ENCODE data around the gene CNGA3.
A peak's percentile ranks its signal among the peaks of the same experiment; 100 is the strongest.
"Not testable (repeated sequence)": the region's sequence is repeated elsewhere in the genome, so short reads cannot be mapped to it uniquely, and the experiment has no call there.

The CNGA3 gene

DNA sequence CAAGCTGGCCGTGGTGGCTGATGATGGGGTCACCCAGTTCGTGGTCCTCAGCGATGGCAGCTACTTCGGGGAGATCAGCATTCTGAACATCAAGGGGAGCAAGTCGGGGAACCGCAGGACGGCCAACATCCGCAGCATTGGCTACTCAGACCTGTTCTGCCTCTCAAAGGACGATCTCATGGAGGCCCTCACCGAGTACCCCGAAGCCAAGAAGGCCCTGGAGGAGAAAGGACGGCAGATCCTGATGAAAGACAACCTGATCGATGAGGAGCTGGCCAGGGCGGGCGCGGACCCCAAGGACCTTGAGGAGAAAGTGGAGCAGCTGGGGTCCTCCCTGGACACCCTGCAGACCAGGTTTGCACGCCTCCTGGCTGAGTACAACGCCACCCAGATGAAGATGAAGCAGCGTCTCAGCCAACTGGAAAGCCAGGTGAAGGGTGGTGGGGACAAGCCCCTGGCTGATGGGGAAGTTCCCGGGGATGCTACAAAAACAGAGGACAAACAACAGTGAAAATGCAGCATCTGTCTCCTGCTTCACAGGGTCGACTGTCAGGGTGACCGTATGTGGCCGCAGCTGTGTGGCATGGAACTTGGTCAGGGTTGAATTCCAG lies 50.6 kb downstream of the CNGA3 start:
- no peak for DNase-seq (ENCODE audit: low read depth in 2 of 2)

- DNase-seq (ENCODE audit: low read depth in 2 of 2), result no peak
Measured at GRCh38 chr2:98399140-98399539, 52.9 kb downstream of the CNGA3 start.

- DNase-seq (ENCODE audit: low read depth in 2 of 2), result no peak
Measured at GRCh38 chr2:98403878-98404277, 57.6 kb downstream of the CNGA3 start.

- no peak for DNase-seq (ENCODE audit: low read depth in 2 of 2)
Measured at GRCh38 chr2:98404556-98405250, 58.4 kb downstream of the CNGA3 start.

- no peak for DNase-seq (ENCODE audit: low read depth in 2 of 2)
Measured at GRCh38 chr2:98405301-98405700, 59.0 kb downstream of the CNGA3 start.

- no peak for DNase-seq (ENCODE audit: low read depth in 2 of 2)
Measured at GRCh38 chr2:98408155-98408554, 61.9 kb downstream of the CNGA3 start.

- peak; percentile 2 to 29 for DNase-seq (ENCODE audit: low read depth in 2 of 2)
Measured at GRCh38 chr2:98412751-98413458, 66.6 kb downstream of the CNGA3 start.

- not testable (repeated sequence) for DNase-seq (ENCODE audit: low read depth in 2 of 2)
Measured at GRCh38 chr2:98414246-98414645, 68.0 kb downstream of the CNGA3 start.

GRCh38 chr2:98415719-98416248 lies 69.5 kb downstream of the CNGA3 start:
- DNase-seq (ENCODE audit: low read depth in 2 of 2), result not testable (repeated sequence)

DNA sequence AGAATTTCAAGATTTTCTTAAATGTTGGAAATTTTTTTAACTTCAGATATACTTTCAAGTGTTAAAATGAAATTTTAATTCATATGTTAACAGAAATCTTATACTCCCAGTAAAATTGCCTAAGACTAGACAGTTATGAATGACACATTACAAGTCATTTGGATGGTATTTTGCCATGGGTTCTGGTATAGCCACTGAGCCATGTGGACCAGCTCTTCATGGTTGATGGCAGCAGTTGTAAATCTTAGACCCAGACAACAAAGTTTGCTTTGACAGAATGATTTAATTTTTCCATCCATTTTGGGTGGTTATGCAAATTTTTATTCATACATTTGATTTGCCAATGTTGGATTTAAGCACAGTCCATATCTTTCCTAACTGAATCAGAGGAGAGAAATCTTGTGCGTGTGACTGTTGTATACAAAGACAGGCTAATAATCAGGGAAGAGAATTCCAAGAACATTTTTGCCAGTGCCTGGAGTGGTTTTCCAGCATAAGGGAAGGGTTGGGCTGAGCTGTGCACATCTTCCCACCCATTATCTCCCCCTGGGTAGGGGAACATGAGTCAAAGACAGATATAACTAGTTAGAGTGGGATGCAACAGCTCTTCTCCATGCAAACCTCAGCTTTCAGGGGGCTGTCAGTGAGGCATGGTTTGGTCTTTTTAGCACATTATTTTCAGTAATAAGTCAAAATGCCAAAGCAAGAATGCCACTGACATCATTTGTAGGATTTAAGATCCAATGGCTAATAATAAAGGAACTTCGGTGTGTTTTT lies 70.3 kb downstream of the CNGA3 start:
- DNase-seq (ENCODE audit: low read depth in 2 of 2), result no peak

- DNase-seq (ENCODE audit: low read depth in 2 of 2), result no peak
Measured at GRCh38 chr2:98419544-98419943, 73.3 kb downstream of the CNGA3 start.

DNA sequence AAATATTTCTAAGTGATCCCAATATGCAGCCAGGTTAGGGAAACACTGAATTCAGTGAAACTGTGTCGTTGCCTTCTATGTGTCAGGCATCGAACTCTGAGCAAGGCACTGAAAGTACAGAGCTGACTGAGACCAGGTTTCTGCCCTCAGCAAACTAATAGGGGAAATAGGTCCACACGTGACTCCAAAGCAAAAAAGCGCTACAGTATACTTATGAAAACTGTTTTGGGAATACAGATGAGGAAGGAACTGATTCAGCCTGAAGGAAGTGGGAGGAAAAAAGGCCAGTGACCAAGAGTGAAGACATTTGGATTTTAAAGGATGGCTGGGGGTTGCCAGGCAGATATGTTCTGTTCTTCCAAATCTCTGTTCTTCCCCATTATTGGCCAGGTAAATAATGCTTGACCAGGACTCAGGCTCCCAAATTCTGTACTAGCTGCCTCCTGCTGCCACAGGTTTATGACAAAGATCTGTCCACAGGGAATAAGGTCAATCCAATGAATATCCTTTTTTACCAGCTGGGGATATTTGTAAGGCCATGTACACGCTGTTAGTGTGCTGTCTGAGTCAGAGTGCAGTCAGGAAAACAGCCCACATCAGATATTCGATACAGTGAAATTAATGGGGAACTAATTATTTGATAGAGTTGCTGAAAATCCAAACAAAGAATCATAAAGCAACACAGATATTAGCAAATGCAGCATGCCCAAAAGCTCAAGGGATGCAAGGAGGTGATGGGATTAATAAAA lies 73.9 kb downstream of the CNGA3 start:
- no peak for DNase-seq (ENCODE audit: low read depth in 2 of 2)

DNA sequence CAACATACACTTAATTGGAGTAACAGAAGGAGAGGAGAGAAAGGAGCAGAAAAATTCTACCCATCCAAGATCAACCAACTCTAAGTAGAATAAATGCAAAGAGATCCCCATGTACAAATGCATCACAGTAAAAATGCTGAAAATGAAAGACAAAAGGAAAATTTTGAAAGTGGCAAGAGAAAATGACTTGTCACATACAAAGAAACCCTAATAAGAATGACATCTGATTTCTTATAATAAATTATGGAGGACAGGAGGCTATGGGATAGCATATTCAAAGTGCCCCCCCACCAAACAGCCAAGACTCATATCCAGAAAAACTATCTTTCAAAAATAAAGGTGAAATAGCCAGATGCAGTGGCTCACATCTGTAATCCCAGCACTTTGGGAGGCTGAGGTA lies 76.2 kb downstream of the CNGA3 start:
- DNase-seq (ENCODE audit: low read depth in 2 of 2), result no peak

- DNase-seq (ENCODE audit: low read depth in 2 of 2), result no peak
Measured at GRCh38 chr2:98426771-98427170, 80.5 kb downstream of the CNGA3 start.

- no peak for DNase-seq (ENCODE audit: low read depth in 2 of 2)
Measured at GRCh38 chr2:98432145-98432544, 85.9 kb downstream of the CNGA3 start.

DNA sequence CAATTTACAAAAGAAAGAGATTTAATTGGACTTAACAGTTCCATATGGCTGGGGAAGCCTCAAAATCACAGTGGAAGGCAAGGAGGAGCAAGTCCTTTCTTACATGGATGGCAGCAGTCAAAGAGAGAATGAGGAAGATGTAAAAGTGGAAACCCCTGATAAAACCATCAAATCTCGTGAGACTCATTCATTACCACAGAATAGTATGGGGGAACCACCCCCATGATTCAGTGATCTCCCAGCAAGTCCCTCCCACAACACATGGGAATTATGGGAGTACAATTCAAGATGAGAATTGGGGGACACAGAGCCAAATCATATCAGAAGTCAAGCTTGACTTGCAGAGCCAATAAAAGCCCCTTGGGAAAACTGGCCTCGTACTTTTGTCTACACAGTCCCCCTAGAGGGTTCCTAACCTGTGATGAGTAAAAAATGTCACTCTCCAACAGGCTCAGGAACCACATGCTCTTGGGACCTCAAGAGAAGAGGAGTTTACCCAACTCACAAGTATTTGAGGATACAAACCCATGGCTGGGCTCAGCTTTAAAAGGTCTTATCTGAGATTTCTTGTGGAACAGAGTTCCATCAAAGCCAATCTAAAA lies 87.2 kb downstream of the CNGA3 start:
- DNase-seq (ENCODE audit: low read depth in 2 of 2), result no peak

DNA sequence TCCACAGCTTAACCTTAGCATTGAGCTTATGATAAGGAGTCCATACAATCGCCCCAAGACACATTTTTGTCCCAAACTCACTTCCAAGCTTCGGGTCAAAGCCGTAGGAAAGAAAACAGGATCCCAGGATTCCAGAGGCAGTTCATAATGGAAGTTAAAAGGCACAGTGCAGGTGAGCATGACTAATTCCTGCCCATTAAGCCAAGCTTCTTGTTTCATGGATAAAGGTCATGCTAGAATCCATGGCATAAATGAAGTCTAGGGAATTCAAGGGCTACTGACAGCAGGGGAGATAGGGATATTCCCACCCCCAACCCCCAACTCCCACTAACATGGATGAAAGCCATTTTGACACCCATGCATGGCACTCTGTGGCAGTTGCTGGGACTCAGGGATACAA lies 88.2 kb downstream of the CNGA3 start:
- no peak for DNase-seq (ENCODE audit: low read depth in 2 of 2)

DNA sequence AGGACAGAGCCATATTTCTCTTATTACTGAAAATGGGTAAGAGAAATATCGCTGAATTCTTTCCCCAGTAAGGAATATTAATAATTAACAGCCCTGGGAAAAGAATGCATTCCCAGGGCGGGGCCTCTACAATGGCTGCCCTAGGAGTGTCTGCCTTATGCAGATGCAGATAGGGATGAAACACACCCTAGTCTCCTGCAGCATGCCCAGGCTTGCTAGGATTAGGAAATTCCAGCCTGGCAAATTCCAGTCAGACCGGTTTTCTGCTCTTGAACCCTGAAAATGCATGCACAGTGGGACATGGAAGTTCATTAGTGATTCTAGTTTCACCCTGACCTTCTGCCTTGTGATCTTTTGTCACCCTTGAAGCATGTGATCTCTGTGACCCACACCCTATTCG lies 89.4 kb downstream of the CNGA3 start:
- DNase-seq (ENCODE audit: low read depth in 2 of 2), result not testable (repeated sequence)

DNA sequence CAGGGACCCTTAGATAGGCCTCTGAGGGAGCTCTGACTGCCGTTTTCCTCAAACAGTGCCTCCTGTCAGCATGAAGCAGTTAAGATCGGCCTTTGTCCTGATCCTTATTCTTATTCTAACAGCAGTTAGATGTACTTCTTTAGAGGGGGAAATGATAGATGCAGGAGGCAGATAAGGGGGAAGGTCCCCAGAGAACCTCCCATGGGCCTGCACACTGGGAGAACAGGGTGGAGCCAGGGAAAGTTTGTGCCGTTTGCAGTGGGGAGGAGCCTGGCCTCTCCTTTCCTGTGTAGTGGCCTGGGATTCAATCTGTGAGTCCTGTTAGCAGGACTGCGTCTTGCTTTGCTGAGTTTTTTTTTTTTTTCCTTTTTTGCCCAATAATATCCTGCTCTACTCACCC lies 90.5 kb downstream of the CNGA3 start:
- no peak for DNase-seq (ENCODE audit: low read depth in 2 of 2)

GRCh38 chr2:98438190-98439133 lies 92.2 kb downstream of the CNGA3 start:
- no peak for DNase-seq (ENCODE audit: low read depth in 2 of 2)

All from stimulated activated CD4-positive, alpha-beta T cell treated with anti-CD3 and anti-CD28 coated beads, Interleukin-1b, Interleukin-23, amount 100 ng/mL, for 1 hour (primary cell).